ENCODE measurements around the gene PTCSC3.
"Not testable (repeated sequence)": the region's sequence is repeated elsewhere in the genome, so short reads cannot be mapped to it uniquely, and the experiment has no call there.

The PTCSC3 gene

DNA sequence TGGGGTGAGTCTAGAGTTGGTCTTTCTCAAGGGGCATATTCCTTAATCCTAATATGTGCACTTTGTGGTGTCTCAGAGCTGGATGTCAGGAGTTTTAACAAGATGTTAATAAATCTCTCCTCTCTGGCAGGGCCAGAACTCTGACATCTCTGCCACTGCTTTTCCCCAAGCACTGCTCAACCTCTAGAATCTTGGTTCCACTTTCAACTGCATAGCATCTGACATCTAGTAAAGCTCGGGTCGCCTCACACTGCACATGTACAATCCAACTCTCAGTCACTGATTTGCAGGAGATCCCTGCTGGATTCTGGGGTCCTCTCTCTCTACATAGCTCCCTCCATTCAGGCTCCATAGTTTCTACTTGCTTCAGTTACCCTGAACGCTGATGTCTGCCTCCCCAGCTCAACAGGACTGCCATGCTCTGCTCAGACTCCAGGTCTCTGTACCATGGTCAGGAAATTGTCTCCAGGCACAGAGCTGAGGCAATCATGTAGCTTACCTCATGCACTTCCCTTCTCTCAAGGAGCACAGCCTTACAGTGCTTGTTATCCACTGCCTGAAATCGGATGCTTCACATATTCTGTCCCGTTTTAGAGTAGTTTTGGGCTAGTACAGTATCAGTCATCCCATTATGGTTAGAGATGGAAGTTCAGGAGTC is 1.6 kb downstream of the PTCSC3 start:
- no peak for DNase-seq (ENCODE audit: low read depth, low spot score)

DNA sequence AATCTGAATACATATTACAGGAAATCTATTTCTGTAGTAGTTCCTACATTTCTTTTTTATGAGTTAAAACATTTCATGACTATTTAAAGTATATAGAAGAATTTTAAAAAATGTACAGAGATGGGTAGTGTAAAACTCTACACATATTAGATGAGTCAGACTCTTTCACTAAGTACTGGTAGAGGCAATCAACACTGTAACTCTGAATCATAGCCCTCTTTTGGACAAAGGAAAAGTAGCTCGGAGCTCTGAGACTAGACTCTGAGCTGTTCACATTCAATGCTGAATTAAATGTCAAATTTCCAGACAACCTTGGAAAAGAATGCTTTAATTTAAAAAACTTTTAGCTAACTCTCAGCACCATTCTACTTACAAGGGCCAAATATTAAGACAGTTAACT is 3.4 kb downstream of the PTCSC3 start:
- DNase-seq (ENCODE audit: low read depth, low spot score), result no peak

DNA sequence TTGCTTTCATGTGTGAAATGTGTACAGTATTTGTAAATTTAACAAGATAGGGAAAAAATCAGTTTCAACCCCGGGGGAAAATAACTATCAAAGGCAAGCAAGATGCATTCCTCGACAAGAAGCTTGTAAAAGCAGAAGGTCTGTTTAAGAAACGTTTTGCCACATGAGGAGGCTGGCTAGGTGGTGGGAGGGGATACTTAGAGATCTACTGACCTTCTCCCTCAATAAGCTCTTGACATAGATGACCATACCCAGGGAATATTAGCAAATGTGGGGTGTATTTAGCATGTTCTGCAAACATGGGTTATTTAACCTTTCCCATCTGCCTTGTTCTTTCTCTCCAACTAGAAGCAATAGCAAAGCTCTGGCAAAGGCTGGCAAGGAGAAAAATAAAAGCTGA is 4.9 kb downstream of the PTCSC3 start:
- no peak for DNase-seq (ENCODE audit: low read depth, low spot score)

DNA sequence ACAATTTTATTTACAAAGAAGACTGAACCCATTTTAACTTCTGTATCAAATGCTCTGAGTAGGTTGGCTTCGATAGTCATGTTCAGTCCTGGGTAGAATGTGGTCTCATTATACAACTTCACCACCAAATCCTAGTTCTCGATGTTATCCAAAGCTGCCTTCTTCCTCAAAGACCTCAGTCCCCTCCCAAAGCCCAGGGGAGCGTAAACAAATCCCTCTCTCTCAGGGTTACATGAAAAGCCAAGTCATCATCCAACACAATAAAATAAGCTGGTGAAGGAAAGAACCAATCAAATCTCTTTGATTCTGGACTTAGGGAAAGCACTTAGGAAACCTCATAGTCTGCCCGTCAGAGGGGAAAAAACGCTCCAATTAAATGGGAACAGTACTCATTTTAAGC is 9.1 kb downstream of the PTCSC3 start:
- DNase-seq (ENCODE audit: low read depth, low spot score), result no peak

DNA sequence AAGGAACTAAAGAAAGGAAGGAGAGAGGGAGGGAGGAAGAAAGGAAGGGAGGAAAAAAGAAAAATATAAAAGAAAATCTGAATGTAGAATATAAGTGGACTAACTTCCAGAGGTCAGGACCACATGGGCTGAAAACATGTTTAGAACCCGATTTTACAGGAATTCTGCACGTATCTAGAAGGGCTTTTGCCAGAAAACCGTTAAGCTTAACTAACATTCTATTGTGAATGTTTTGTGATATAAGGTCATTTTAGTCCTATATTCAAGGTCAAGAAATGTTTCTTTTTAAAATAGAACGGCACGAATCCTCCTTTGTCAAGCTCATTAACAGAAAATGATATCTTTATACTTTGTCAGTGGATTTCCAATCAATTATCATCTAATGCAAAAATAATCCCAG is 13.1 kb downstream of the PTCSC3 start:
- DNase-seq (ENCODE audit: low read depth, low spot score), result no peak

DNA sequence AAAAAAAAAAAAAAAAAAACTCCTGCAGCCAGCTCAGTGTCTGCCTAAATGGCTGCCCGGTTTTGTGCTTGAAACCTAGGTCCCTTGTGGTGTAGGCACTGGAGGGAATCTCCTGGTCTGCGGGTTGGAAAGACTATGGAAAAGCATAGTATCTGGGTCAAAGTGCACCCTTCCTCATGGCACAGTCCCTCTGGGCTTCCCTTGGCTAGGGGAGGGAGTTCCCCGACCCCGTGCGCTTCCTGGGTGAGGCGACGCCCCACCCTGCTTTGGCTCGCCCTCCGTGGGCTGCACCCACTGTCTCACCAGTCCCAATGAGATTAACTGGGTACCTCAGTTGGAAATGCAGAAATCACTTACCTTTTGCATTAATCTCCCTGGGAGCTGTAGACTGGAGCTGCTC is 14.3 kb downstream of the PTCSC3 start:
- DNase-seq (ENCODE audit: low read depth, low spot score), result no peak

DNA sequence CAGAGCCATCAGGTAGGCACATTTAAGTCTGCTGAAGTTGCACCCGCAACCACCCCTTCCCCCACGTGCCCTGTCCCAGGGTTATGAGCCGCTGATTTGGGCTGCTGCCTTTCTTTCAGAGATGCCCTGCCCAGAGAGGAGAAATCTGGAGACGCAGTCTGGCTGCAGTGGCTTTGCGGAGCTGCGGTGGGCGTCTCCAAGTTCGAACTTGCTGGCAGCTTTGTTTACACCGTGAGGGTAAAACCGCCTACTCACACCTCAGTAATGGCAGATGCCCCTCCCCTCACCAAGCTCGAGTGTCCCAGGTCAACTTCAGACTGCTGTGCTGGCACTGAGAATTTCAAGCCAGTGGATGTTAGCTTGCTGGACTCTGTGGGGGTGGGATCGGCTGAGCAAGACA is 14.7 kb downstream of the PTCSC3 start:
- DNase-seq (ENCODE audit: low read depth, low spot score), result no peak

DNA sequence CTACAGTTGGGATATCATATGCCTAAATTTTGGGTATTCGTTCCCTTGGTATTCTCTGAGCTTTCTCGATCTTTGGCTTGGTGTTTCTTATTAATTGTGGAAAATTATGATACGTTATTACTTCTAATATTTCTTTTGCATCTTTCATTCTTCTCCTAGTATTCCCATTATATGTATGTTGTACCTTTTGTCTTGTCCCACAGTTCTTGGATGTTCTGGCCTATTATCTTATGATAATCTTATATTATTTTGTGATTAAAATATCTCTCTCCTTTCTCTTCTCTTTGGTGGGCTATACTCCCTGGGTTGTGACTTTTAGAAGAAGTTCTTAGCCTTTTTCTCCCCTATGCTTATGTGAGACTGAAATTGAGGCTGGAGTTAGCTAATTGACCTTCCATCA is 25.2 kb downstream of the PTCSC3 start:
- DNase-seq (ENCODE audit: low read depth, low spot score), result no peak

DNA sequence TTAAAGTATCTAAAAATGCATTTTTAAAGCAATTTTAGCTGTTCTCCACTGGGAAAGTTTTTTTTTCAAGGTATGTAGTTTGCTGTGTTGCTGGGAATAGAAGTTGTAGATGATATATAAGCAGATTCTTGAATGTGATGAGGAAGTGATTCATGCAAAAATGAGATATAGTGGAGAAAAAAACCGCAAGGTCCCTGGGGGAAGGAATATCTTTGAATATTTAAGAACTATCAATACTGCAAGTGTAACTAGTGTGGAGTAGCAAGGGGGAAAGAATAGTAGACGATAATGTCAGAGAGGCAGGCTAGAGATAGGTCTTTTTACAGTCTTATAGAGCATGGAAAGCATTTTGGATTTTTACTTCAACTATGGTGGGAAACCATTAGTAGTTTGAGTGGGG is 42.5 kb downstream of the PTCSC3 start:
- no peak for DNase-seq (ENCODE audit: low read depth, low spot score)

DNA sequence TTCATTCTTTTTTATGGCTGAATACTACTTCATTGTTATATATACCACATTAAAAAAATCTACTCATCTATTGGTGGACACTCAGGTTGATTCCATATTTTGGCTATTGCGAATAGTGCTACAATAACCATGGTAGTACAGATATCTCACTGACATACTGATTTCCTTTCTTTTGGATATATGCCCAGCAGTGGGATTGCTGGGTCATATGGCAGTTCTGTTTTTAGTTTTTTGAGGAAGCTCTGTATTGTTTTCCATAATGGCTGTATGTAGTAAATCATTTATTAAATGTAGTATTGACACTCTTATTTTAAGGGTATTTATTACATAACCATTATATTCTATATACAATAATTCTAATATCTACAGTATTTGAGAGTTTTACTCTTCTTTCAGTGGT is 43.7 kb downstream of the PTCSC3 start:
- DNase-seq (ENCODE audit: low read depth, low spot score), result no peak

DNA sequence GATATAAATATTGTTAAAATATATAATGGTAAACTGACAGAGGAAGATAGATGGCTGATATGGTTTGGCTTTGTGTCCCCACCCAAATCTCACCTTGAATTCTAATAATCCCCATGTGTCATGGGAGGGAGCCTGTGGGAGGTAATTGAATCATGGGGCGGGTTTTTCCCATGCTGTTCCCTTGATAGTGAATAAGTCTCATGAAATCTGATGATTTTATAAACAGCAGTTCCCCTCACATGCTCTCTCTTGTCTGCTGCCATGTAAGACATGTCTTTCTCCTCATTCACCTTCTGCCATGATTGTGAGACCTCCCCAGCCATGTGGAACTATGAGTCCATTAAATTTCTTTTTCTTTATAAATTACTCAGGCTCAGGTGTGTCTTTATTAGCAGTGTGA is 46.3 kb downstream of the PTCSC3 start:
- DNase-seq (ENCODE audit: low read depth, low spot score), result no peak

DNA sequence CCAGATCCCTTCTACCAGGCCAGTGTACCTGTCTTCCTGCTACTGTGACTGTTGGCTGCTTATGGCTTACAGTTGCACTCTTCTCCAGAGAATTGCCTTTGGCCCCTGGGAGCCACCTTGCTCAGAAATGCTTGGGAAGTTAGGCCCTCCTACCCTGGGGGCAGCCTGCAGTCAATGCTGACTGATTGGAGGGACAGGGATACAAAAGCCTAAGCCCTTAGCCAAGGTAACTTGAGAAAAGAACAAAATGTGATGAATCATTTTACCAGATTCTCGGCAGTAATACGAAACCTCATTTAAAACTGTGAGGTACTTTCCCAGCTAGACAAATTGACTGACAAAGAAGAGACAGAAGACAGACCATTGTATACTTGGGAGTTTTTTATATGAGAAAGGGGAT is 47.3 kb downstream of the PTCSC3 start:
- DNase-seq (ENCODE audit: low read depth, low spot score), result peak; percentile 52

DNA sequence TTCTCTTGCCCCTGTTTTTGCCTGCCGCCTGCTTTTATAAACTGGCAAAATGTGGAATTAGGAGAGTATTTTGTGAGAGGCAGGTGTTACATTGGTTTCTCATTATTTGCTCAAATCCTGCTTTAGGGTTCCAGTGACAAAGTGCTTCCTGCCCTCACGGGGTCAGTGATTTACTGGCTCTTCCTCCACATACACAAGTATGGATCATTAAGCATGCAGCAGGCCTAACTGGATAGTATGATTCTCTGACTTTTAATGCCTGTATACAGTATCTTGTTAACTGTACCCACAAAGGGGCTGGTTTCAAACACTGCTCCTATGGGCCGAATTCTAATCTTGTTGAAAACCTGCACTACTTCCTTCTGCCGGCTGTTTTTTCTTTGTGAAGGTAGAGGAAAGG is 63.2 kb downstream of the PTCSC3 start:
- DNase-seq (ENCODE audit: low read depth, low spot score), result no peak

DNA sequence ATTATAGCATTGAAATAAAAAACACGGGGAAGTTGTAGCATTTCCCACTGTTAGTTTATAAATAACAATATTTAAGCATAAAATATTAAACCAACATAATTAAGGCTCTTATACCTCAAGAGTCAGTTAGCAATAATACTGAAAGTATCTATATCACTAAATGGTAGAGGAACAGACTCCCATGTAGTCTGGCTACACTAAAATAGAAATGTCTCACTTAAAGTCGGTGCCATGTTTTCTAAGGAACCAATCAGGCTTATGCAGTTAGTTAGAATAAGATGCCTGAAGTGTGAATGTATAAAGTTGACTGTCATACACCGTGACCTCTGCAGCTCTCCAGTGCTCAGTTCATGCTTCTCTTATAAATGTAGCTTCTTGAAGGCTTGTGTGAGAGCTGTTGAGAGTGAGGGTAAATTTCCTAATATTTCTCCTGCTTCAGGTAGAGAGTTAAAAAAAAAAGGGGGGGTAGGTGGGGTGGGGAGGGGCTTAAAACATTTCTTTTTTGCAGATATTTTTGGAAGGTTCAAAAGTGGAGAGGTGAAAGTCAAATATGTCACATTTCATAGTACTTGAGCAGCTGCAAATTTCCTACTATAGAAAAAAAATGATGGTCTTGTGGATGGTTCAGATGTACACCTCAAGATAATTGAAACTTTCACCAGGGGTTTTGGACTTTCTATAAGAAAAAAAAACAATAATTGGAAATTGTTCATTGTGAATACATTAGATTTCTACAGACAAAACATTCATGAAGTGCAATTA is 64.5 kb downstream of the PTCSC3 start:
- DNase-seq (ENCODE audit: low read depth, low spot score), result no peak

DNA sequence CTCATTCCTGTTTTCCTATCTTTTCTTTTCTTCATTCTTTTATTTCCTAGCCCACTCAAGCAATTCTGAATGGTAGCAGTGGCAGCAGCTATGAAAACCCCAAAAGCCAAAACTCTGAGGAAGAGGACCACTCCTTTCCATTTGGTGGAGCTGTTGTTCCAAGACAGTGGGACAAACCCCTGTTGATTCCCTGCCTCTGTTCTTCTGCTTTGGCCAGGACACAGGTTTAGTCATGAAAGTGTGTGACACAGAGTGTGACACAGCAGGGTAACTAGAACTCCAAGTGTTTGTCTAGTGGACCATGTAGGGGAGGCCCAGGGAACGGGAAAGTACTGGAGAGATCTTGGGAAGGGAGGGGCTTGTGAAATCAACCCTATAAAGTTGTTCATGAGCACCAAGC is 71.1 kb downstream of the PTCSC3 start:
- DNase-seq (ENCODE audit: low read depth, low spot score), result peak; percentile 35

DNA sequence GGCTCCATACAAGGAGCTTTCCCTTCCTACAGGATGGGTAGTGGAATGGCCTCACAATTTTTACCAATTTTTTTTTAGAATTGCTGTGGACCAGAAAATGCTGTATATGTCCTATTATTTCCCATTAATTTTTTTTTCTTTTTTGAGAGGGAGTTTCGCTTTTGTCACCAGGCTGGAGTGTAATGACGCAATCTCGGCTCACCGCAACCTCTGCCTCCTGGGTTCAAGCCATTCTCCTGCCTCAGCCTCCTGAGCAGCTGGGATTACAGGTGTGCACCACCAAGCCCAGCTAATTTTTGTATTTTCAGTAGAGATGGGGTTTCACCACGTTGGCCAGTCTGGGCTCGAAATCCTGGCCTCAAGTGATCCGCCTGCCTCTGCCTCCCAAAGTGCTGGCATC is 72.3 kb downstream of the PTCSC3 start:
- not testable (repeated sequence) for DNase-seq (ENCODE audit: low read depth, low spot score)

DNA sequence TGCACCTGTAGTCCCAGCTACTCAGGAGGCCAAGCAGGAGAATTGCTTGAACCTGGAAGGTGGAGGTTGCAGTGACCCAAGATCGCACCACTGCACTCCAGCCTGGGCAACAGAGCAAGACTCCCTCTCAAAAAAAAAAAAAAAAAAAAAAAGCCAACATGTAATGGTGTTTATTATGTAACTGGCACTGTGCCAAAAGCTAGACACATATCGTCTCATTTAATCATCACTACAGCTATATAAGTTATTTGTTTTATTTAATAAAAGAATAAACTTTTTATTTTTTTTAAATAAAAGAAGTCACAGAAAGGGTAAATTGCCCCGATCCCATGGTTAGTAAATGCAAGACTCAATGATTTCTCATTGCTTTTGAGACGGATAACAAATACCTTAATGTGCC is 76.9 kb downstream of the PTCSC3 start:
- DNase-seq (ENCODE audit: low read depth, low spot score), result no peak

DNA sequence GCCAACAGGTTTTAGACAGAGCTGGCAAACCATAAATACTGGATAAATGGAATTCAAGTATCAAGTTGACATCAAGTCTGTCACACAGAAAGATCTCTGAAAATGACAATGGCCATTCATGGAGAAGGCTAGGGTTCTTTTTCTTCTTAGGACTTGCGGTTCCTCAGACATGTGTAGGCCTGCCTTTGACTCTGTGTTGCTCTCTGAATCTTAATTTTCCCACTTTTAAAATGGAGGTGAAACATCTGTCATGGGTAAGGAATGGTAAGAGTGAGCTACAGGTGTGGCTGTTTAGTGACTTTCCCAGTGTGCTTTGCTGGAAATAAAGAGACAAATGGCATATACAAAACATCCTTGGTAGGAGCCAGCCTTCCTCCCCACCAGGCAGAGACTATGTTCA is 79.2 kb downstream of the PTCSC3 start:
- no peak for DNase-seq (ENCODE audit: low read depth, low spot score)

DNA sequence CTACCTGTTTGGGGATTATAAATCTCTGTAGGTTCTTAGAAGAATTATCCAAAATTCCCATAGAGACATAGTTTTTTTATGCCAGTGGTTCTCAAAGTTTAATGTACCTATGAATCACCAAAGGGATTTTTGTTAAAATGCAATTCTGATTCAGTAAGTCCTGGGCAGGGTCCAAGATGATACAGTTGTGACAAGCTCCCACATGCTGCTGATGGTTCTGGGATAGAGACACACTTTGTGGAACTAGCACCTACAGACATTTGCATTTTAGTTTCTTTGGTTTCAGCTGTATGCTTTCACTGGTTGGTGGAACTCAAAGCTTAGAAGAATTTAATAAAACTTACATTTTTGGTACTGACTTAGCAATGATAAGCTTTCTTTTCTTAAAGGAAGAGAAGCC is 80.4 kb downstream of the PTCSC3 start:
- DNase-seq (ENCODE audit: low read depth, low spot score), result no peak

DNA sequence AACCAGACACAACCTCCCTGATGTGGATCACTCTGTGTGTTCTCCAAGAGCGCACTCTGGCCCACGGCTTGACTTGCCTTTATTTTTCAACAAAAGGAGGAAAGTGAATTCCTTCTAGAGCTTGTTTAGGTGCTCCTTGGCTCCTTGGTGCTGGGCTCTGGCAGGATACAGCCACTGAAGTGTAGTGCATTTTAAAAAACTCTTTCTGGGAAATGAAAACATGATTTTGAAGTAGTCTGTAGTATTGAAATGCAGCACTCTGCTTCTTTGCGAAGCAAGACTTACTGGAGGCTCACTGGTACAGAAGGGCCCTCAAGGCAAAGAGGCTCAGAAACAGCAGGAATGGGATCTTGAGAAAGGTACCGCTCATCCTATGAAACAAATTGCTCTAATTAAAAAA is 81.6 kb downstream of the PTCSC3 start:
- DNase-seq (ENCODE audit: low read depth, low spot score), result no peak

DNA sequence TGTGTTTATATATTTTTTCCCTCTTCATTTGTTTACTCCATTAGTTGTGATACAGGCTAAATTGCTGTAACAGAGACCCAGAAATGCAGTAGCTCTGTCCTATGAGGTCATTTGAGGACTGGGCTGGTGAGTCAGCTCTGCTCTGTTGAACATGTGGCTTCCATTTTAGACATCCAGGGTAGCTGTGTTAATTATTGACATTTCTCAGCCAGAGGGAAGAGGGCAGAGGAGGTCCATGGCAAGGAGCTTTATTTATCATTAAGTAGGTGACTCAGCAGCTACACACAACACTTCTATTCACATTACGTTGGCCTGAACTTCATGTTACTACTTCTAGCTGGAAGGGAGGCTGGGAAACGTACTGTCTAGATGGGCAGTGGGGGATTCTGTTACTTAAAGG is 85.4 kb downstream of the PTCSC3 start:
- DNase-seq (ENCODE audit: low read depth, low spot score), result no peak

DNA sequence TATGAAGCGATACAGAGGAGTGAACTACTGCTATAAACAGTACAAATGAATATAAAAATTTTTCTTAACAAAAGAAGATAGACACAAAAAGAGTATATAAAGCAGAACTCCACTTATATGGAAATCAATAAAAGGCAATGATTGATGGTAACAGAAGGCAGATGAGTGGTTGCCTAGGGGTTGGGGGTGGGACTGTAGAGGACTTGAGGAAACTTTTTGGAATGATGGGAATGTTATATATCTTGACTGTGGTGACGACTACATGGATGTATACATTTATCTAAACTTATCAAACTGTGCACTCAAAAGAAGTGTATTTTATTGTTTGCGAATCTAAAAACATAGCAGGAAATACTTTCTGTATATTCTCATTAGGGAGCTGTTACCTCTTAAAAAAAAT is 89.1 kb downstream of the PTCSC3 start:
- DNase-seq (ENCODE audit: low read depth, low spot score), result no peak

DNA sequence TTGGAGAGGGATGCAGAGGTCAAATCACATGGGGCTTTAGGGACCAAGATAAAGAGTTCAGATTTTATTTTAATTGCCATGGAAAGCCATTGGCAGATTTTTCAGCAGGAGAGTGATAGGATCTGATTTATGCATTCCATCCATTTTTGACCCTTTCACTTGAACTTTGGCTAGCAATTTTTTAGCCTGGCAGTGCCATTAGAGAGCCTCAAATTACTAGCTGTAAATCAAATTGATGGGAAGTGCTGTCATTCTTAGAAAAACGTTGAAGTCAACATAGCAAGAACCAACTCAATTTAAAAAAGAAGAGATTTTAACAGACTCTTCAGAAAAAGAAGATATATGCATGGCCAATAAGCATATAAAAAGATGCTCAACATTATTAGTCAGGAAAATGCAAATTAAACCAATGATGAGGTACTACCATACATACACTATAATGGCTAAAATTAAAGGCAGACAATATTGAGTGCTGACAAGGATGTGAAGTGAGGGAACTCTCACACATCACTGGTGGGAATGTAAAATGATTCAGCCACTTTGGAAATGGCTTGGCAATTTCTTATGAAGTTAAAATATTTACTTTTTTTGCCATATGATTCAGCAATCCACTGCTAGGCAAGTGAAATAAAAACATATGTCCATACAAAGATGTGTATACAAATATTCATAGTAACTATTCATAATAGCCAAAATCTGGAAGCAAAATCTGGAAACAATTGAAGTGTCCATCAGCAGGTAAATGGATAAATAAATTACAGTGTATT is 89.7 kb downstream of the PTCSC3 start:
- no peak for DNase-seq (ENCODE audit: low read depth, low spot score)

Measured in iPS DF 19.7 (cell line).